NCI-H524 treated with DMSO at 0.1 percent for 48 hours (cell line): Measurements from ENCODE around the gene GPR15.

Source experiments
- DNase-seq: peaks from one replicate; lab custom pipeline; 2025; lab: John Stamatoyannopoulos, UW

The GPR15 gene

DNA sequence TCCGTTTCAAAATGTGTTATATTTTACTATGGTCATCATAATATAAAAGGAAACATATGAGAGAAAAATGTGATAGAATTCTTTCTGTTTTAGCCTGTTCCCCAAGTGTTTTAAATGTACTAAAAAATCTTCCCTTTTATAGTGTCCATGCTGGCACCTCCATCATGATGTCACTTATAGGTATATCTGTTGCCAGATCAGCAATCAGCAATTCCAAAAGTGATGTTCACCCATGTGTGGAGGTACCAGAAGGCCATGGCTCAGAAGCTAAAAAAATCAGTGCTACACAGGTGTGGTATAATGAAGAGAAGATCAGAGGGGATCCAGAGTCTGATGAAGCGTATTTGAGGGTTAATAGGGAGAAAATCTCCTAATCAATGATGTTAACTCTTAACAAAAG is 1.1 kb upstream of the GPR15 start:
- no peak for DNase-seq

GRCh38 chr3:98532275-98532637 is 478 bp downstream of the GPR15 start:
- no peak for DNase-seq

DNA sequence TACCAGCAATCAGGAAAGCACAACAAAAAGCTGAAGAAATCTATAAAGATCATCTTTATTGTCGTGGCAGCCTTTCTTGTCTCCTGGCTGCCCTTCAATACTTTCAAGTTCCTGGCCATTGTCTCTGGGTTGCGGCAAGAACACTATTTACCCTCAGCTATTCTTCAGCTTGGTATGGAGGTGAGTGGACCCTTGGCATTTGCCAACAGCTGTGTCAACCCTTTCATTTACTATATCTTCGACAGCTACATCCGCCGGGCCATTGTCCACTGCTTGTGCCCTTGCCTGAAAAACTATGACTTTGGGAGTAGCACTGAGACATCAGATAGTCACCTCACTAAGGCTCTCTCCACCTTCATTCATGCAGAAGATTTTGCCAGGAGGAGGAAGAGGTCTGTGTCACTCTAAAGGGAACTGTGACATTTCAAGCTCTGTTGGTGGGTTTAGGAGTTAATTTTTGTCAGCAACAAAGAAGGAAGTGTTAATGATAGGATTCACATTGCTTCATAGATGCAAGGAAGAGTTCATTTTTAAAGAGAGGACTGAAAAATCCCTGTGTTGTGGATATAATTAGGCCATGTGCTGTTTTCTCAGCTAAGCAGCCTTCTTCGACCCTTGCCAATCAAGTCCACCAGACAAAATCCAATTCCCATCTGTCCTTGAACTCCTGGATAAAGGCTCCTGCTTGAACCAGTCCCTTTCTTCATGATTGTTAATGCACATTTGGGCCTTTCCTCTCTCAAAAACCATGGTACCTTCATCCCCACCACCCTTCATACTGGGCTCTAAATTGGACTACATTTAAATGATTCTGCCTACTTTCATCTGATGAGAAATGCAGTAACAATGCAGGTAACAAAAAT is 1.2 kb downstream of the GPR15 start:
- DNase-seq, result no peak

- DNase-seq, result no peak
Measured at GRCh38 chr3:98534168-98534567, 2.4 kb downstream of the GPR15 start.

DNA sequence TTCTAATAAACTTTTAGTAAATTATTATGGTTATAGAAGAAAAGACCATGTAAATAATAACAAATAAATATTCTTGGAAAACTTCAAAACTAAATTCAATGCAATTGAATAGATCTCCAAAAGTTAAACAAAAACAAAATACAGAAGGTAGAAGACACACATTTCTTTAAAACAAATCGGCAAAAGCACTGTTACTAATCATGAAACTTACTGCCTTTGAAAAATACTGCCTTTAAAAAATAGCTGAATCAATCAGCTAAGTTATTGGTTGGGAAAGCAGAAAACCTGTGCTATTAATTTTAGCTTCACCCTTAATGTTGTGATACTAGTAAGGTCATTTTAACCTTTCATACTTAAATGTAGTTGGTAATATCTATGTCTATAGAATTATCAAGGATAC is 3.0 kb downstream of the GPR15 start:
- DNase-seq, result no peak

DNA sequence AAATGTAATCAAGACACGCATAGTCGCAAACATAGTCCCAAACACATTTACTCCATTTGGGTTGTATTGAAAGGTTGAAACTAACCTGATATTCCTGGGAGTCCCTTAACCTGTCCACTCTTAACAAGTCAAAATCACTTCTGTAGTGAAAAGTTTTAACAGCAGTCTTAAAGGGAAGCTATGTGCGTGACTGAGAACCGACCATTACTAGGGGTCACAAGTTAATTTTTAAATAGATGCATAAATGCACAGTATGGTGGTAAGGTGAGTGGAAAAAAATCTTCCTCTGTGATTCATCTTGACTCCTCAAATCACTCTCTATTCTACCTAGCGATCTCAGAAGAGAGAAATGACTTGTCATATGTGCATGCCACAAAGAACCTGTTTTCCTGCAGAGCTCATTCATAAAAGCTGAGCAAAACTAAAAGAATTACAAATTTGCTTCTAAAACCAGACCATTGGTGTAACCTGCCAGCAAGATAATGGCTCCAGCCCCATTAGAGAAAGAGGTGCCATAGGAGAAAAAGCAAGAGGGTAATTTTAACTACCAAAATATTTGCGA is 4.8 kb downstream of the GPR15 start:
- DNase-seq, result no peak

DNA sequence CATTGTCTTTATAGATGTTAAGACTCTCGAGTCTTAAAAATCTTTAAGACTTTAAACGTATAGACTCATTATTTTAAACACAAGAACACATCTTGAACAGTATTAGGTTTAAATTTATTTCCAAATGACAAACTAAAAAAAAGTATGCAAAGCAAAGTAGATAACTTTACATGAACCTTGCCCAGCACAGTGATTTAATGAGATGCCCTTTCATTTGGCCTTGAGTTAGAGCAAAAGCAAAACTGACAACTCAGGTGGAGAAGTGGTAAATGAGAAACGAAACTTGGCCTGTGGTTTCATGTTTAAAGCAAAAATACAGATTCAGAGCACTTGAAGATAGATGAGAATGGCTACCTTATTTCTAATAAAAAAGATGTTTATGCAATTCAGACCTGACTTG is 8.6 kb downstream of the GPR15 start:
- DNase-seq, result no peak

GRCh38 chr3:98541695-98542094 is 9.9 kb downstream of the GPR15 start:
- DNase-seq, result no peak

GRCh38 chr3:98542623-98543022 is 10.8 kb downstream of the GPR15 start:
- DNase-seq, result no peak

GRCh38 chr3:98545940-98546339 is 14.2 kb downstream of the GPR15 start:
- DNase-seq, result no peak

DNA sequence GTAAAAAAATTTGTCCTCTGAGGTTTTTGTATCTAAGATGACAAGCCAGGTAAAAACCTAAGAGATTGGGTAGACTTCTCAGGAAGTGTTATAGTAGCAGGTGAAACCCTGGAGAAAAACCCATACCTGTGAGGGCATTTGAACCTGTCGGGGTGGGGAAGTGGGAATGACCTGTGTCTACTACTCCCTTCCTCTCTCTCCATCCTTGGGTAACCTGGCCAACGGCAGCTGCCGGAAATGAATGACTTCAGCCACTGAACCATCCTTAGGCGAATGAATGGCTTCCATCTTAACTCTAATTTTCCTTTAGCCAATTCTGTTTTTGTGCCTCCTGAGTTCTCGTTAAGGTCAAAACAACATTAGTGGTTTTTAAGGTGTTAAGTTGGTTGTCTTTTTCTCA is 16.8 kb downstream of the GPR15 start:
- DNase-seq, result no peak

DNA sequence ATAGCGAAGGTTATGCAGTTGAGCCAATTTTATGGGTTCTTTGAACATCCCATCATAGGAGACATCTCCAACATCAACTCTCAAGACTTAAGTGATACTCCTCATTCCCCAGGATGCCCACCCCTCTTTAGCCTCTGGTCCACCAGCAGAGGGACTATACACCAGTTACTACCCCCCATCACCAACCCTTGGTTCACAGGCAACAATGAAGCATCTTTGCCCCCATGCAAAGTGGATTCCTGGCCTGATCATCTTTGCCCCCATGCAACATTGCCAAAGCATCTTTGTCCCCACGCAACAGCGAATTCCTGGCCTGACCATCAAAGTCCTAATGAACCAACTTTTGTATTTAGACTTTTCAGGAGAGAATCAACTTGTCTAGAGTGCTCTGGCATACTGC is 19.1 kb downstream of the GPR15 start:
- DNase-seq, result no peak

DNA sequence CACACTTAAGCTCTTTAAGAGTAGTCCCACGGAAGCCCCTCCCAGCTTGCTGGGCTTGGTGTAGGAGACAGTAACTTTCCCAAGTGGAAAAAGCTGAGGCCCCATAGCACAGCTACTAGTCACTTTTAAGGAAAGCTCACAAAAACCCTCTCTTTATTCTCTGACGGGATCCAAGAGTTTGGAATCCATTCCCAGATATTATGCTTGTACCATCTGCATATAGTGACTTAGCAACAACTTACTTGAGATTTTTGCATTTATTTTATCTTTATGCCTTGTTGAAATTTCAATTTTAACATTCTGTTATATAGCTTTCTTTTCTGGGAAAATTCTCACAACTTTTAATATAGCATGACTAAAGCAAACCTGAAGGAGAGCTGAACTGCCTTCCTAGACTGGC is 19.5 kb downstream of the GPR15 start:
- DNase-seq, result no peak

DNA sequence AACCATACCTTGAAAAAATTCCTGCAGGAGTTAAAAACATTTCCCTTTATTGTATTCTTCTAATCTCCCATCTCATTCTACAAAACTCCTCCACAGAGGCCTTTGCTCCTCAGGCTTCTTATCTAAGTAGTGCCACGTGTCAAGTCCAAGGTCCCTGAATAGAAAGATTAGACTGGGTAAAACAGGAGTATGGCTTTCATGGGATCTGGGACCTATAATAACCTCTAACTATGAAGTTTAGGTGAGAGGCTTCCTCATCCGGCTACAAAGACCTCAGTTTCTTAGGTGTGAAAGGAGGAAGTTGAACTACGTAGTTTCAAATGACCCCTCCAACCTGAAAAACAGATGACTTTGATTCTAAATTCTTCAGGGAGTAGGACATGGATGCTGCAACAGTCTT is 20.0 kb downstream of the GPR15 start:
- DNase-seq, result no peak

- DNase-seq, result no peak
Measured at GRCh38 chr3:98552232-98553020, 20.6 kb downstream of the GPR15 start.

DNA sequence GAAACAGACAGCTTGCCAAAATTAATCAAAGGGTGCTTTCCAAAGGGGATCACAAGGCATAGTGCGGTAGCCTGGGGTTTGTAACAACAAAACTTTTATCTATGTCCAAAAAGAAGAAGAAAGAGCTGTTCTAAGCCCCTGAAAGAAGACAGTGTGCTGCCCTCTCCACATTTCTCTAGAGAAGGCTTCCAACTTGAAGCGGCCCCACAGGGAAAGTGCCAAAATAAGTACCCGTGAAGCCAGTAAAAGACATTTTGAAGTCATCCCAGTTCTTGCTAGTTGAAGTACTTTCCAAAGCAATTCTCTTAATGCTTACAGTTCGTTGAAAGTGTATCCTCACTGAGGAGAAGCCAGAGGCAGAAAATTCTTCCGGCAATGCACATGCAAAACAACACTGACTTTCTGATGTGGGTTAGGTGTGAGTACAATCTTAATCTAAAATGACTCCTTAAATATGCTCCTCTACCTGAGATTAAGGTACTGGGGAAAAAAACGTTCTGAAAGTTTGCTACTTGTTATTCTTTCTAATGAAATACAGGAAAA is 21.3 kb downstream of the GPR15 start:
- DNase-seq, result no peak

DNA sequence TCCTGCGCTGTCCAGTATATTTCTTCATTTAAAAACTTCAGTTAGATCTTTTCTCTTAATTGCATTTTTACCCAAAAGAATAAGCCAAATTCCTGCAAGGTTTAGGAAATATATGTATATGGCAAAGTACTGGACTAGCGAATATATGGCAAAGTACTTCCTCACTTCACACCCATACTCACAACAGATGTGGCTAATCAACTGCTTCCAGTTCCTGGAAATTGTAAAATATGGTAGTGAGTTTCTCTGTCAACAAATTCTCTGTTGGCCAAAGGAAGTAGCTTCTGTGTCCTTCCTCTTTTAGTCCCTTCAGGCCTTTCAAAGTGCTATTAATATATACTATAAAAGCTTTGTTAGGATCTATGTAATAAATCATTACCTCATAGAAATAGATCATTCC is 22.0 kb downstream of the GPR15 start:
- no peak for DNase-seq

DNA sequence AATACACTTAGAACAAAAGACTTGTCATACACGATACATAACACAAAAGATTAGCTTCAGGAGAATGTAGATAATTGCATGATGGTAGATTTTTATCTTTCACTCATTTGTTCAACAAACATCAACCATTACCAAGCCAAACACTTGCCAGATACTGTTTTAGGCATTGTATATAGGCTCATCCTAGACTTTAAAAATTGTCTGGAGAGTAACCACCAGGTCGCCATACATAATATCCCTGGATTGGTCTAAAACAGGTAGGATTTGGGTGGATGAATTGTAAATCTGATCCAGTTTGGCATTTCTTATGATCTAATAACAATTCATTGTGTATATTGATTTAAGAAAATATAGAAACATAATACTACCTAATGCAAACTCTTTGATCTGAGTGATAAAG is 22.8 kb downstream of the GPR15 start:
- no peak for DNase-seq

- DNase-seq, result no peak
Measured at GRCh38 chr3:98555025-98555379, 23.2 kb downstream of the GPR15 start.

- DNase-seq, result no peak
Measured at GRCh38 chr3:98556164-98557130, 24.7 kb downstream of the GPR15 start.

DNA sequence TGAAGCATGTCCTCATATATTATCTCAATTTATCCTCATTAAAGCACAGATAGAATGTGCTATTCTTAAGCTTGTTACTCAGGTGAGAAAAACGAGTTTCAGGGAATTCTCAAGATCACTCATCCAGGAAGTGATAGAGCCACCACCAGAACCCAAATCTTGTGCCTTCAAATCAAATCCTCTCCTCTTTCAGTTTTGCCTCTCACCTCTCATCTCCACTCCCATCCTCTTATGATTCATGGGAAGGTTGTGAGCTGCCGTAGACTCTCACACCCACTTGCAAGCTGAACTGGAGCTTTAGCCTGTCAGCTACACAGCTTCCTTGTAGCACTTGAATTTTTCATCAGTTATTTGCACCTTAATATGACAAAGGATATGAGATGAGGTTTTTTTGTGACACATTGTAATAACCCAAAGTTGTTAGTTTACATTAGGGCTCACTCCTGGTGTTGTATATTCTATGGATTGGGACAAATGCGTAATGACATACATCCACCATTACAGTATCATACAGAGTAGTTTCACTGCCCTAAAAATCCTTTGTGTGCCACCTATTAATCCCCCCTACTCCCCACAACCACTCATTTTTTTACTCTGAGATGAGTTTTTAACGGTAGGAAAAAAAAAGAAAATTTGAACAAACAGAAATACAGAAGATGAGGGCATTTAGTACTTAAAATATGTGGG is 25.7 kb downstream of the GPR15 start:
- DNase-seq, result no peak
